Colon (tissue), 2 donors: Measurements from ENCODE around the gene IFNLR1.

Source experiments
- FAIRE-seq: peaks from 2 replicates; lab custom pipeline; 2012; peaks lifted over from hg19 to GRCh38; lab: Jason Lieb, UNC
- donor health status: control.
- donor health status: control.

The IFNLR1 gene

DNA sequence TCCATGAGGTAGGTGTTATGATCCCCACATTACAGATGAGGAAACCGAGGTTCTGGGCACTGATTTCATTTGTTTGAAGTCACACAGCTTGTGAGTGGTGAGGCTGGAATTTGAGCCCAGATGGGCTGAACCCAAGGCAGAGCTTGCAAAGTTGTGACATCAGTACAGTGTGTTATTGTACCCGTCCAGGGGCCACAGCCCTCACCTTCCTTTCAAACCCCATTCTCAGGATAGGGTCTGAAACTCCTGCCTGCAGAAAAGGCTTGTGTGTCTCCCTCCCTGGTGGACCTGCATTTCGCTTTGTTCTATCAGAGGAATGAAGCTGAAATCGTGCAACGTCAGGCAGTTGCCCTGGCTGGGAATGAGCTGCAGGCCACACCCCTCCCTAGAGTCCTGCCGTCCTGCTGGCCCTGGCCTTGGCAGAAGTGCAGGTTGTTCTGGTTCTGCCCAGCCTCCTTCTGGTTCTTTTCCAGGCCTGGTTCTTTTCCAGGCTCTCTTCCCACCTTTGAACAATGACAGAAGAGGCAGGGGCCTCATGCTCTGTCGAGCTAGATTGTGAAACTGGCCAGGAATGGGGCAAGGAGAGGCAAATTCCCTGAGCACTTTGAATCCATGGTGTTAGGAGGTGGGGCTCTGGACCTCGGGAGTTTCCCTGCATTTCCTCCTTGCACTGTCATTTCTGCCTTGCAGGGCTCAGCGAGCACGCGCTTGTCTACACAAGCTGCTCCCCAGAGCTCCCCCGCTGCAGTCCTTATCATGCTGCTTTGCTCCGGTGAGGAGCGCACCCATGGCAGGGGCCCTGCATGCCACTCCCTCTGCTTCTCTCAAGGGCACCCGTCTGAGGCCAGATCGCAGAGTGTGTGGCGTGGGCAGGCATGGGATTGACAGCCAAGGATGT, 67.0 kb downstream of the IFNLR1 start:
- no peak for FAIRE-seq

DNA sequence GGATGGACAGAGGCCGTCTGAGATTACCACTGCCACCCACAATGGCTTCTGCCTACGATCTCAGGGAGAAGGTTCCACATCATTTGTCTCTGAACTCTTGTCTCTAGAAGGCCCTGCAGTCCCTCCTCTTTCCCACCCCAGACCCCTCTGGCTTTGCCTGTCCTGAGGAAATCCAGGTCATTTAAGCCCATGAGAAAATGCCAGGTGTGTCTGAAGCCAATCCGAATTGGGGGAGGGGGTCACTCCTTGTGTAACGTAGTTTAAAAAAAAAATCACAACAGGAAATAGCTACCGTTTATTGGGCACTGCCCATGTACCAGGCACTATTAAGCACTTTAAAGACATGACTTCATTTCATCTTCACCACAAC, 67.6 kb downstream of the IFNLR1 start:
- no peak for FAIRE-seq

- no peak for FAIRE-seq
These were observed 68.5 kb downstream of the IFNLR1 start for GRCh38 chr1:24118410-24119242.

- FAIRE-seq = no peak
These were observed 69.2 kb downstream of the IFNLR1 start for GRCh38 chr1:24117722-24118409.

DNA sequence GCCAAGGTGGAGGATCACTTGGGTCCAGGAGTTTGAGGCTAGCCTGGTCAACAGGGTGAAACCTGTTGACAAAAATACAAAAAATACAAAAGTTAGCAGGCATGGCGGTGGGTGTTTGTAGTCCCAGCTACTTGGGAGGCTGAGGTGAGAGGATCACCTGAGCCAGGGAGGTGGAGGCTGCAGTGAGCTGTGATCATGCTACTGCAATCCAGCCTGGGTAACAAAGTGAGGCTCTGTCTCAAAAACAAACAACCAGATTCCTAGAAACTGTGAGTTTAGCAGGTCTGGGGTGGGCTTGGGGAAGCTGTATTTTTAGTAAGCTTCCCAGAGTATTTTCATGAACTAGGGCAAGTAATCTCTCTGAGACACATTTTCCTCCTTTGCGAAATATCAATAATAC, 70.0 kb downstream of the IFNLR1 start:
- no peak for FAIRE-seq

- FAIRE-seq = no peak
These were observed 72.3 kb downstream of the IFNLR1 start for GRCh38 chr1:24114753-24115152.

DNA sequence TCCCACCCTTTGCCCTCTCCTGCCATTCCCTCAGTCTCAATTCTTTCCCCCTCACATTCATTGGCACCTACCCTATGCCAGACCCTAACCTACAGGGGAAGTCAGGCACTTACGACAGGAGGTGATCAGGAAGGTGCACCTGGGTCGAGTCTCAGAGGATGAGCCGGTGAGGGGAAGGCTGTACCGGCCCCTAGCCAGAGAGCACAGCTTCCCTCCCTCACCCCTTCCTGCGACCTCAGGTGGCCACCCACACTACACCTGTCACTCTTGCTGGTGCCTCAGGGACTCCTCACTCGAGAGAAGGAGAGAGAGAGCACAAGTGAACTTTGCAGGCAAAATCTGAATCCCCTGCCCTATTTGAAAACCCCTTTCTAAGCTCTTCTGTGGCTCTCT, 73.5 kb downstream of the IFNLR1 start:
- FAIRE-seq = no peak

DNA sequence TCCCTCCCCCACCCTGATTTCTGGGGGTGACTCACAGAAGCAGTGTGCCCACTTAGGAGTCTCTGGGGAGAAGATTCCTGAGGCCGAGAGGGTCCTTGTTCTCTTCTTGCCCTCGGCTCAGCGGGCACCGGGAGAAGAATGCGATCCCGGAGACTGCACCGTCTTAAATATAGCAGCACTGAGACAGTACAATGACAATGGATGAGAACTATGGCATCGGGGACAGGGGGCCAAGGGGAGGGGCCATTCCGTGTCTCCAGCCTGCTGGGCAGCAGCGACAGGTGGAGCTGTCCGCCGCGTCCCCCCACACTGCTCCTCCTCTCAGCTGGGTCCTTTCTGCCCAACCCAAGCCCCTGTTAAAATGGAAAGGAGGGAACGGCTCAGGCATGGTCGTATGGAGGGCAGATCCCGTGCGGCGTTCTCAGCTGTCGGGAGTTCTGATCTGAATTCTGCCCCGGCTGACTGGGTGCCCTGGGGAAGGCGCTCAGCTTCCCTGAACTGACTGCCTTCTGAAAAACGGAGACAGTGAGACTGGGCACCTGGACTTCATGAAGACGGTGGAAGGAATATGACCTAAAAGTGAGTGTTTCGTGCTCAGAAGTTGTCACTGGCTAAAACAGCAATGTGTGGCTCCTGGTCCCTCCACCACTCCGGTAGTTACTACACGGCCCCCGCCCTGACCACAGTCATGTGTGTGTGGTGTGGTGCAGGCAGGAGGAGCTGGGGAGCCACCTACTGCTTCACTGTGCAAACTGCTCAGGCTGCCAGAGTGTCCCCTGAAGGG, 74.9 kb downstream of the IFNLR1 start, which contains the start of gene MYOM3:
Gene MYOM3 (minus strand): TSS at position 140 of the 784 bp plus-strand sequence. CDS start 3,499 bp downstream, outside the sequence.
- no peak for FAIRE-seq

- FAIRE-seq = no peak
These were observed 75.7 kb downstream of the IFNLR1 start for GRCh38 chr1:24111262-24111995.

- FAIRE-seq = no peak
These were observed 76.3 kb downstream of the IFNLR1 start for GRCh38 chr1:24110642-24111261.

DNA sequence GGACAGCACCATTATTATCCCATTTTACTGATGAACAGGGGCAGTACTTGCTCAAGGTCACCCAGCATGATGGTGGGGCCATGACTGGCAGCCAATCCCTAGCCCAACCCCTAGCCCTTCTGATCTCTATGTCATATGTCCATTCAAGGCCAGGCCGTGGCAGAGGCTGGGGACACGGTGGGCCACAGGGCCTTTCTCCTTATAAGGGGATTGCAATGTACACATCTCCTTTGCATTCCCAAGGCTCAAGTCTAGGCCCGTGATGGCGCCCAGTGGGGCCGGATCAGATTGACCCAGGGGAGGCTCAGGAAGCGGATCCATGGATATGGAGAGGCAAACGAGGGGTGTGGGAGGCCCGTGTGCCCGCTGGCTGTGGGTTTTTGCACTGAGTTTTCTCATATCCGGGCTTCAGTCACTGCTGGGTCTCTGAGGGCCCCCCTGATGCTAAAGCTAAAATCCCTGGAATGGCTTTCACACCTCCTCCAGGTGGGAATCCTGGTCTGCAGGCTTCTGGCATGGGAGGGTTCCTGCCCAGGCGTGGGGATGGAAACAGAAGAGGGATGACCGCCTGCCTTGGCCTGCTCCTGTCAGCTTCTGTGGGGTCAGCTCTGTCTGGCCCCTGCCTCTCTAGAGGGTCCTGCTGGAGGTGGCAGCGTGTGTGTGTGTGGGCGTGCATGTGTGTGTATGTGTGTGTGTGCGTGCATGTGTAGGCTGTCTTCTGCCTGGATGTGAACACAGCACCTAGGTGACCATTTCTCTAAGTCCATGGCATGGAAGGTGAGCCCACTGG, 77.2 kb downstream of the IFNLR1 start:
- FAIRE-seq = no peak

- FAIRE-seq = no peak
These were observed 78.0 kb downstream of the IFNLR1 start for GRCh38 chr1:24109166-24109483.

DNA sequence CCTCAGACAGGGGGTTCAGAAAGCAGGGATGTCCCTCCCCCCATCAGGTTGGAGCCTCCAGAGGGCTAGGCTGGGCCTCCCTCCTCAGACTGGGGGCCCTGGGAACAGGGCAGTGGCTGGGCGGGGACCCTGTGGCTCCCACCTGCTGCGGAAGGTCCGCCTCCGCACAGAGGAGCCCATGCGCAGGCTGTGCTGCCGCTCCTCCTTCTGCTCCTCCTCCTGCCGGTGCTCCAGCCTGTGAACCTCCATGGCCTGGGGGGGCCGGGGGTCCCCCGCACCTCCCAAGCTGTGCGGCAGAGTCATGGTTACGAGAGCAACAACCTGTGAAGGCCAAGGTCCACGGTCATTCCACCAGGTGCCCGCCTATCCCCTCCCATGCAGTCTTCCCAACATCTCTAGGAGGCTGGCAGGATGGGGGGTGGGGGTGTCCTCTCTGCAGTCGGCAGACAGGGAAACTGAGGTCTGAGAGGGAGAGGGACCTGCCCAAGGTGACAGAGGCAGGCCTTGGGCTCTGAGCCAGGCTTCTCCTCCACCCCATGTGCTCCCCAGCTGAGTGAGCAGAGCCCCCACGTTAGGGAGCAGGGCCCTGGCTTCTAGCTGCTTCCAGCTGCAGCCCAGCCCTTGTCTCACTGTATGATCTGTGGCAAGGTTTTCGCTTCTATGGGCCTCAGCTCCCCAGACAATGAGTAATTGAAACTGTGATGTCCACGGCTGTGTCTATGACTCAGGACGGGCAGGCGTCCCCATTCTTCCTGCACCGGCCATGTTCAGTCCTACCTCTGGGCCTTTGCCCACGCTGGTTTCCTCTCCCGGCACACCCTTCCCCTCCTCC, 78.5 kb downstream of the IFNLR1 start:
- FAIRE-seq = no peak

- no peak for FAIRE-seq
These were observed 79.5 kb downstream of the IFNLR1 start for GRCh38 chr1:24107462-24108138.

- no peak for FAIRE-seq
These were observed 81.5 kb downstream of the IFNLR1 start for GRCh38 chr1:24105368-24106160.

DNA sequence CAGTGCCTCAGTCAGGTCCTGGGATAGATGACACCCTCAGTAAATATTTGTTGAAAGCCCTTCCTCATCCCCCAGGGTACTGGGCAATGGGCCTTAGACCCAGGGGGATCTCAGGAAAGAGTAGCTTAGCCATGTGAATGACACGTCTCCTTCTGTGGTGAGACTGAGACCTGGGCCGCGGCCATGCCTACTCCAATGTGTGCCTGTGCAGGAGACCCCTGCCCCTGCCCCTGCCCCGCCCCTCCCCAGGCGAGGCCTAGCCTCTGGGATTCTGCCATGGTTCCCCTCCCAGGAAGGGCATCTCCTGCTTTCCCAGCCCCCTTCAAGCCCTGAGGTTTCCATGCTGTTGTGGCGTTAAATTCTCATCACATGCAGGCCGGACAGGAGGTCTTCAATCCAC, 82.2 kb downstream of the IFNLR1 start:
- FAIRE-seq = no peak
